CD4-positive, CD25-positive, alpha-beta regulatory T cell (primary cell): ENCODE results near the gene SERPINA5. TPM values are rescaled to one million over a fixed set of nuclear protein-coding genes. Genes with fewer than 3 reads are reported as not detected.

Experiments used
- ATAC-seq, 2 donors: fragments of 150-1000 bp; cut with Tn5 transposase; one replicate each; pipeline ENCODE4 v1.10.0; 2021; ENCODE audit warnings: low read depth in 2 of 2, moderate number of reproducible peaks in 2 of 2, moderate library complexity in 1 of 2
- DNase-seq, 3 donors: peaks; one replicate each; pipeline versions ENCODE4 v3.0.0 to v3.0.0-alpha.2; 2012 to 2022; ENCODE audit warnings: mixed read lengths in 1 of 3
- H3K27ac ChIP-seq: one replicate; pipeline ENCODE4 v1.7.0; 2013; ENCODE audit warnings: mild to moderate bottlenecking, low read length; ENCODE audit not compliant: insufficient read depth, poor library complexity, severe bottlenecking
- H3K27me3 ChIP-seq: one replicate; pipeline ENCODE4 v1.7.0; 2013; ENCODE audit warnings: low read length; ENCODE audit not compliant: control insufficient read depth, insufficient read depth
- H3K36me3 ChIP-seq: one replicate; pipeline ENCODE4 v1.7.0; 2013; ENCODE audit warnings: mild to moderate bottlenecking, low read length, moderate library complexity; ENCODE audit not compliant: control insufficient read depth, insufficient read depth
- H3K4me1 ChIP-seq: 2 replicates; pipeline ENCODE4 v1.7.0; 2013; ENCODE audit warnings: mild to moderate bottlenecking, low read length; ENCODE audit not compliant: insufficient read depth, control insufficient read depth, poor library complexity, severe bottlenecking
- H3K4me3 ChIP-seq: one replicate; pipeline ENCODE4 v1.7.0; 2013; ENCODE audit warnings: low read depth, mild to moderate bottlenecking, low read length, moderate library complexity
- H3K9me3 ChIP-seq, 2 experiments: 1 replicate in 1 of 2; 2 replicates in 1 of 2; pipeline ENCODE4 v1.7.0; 2013; ENCODE audit warnings: low read length in 2 of 2, mild to moderate bottlenecking in 1 of 2, moderate library complexity in 1 of 2; ENCODE audit not compliant: control insufficient read depth in 2 of 2
- H3K27ac Mint-ChIP-seq, 3 donors: one replicate each; pipeline ENCODE4 v1.8.0; 2020 to 2022; ENCODE audit warnings: mild to moderate bottlenecking in 3 of 3, mixed read lengths in 3 of 3, moderate library complexity in 2 of 3
- H3K27me3 Mint-ChIP-seq: one replicate; pipeline ENCODE4 v1.8.0; 2022; ENCODE audit warnings: mild to moderate bottlenecking, mixed read lengths
- H3K36me3 Mint-ChIP-seq: one replicate; pipeline ENCODE4 v1.8.0; 2020; ENCODE audit warnings: mixed read lengths
- H3K4me1 Mint-ChIP-seq, 4 donors: one replicate each; pipeline ENCODE4 v1.8.0; 2020 to 2022; ENCODE audit warnings: mixed read lengths in 4 of 4, mild to moderate bottlenecking in 1 of 4
- H3K4me3 Mint-ChIP-seq, 4 donors: one replicate each; pipeline ENCODE4 v1.8.0; 2020 to 2022; ENCODE audit warnings: mild to moderate bottlenecking in 4 of 4, mixed read lengths in 4 of 4, moderate library complexity in 3 of 4
- H3K9me3 Mint-ChIP-seq, 7 donors: one replicate each; pipeline ENCODE4 v1.8.0; 2020 to 2022; ENCODE audit warnings: mixed read lengths in 7 of 7, mild to moderate bottlenecking in 3 of 7, moderate library complexity in 2 of 7
- polyA plus RNA-seq, 4 donors: library from polyadenylated mRNA; unstranded; fragments of 300-500 nt; fragmentation: Illumina TruSeq; gene quantifications; one replicate each; pipeline ENCODE4 v1.2.3, GENCODE V29; 2021
- total RNA-seq: library from RNA; stranded (reverse); gene quantifications from one replicate; pipeline ENCODE4 v1.2.3, GENCODE V29; 2022

SERPINA5 gene
- total and polyA plus RNA-seq, 5 donors from 2014 or later: not detected

- Mint-ChIP-seq H3K36me3 (no peaks in the 10 kb centered on the region), H3K27me3 (no peaks in the 10 kb centered on the region), H3K4me3 (no peak overlapping the region), H3K4me1 (no peaks in the 10 kb centered on the region), H3K9me3 (peaks cover 0 to 6% (median 0%) of the 10 kb centered on the region in 7 donors), H3K27ac (no peak overlapping the region)
- DNase-seq (no peak), ATAC-seq (no peak)
- no peaks in the 10 kb centered on the region for H3K4me1 ChIP-seq
- no peaks in the 10 kb centered on the region for H3K36me3 ChIP-seq
- H3K27ac ChIP-seq: no peak overlapping the region
- no peak overlapping the region for H3K4me3 ChIP-seq
- no peaks in the 10 kb centered on the region for H3K27me3 ChIP-seq
- no peaks in the 10 kb centered on the region for H3K9me3 ChIP-seq
These were observed 43.5 kb downstream of the SERPINA5 start for GRCh38 chr14:94624537-94625352.

GRCh38 chr14:94625353-94625635 is 44.1 kb downstream of the SERPINA5 start:
- ATAC-seq: no peak
- Histone ChIP-seq H3K4me1 (no peaks in the 10 kb centered on the region), H3K36me3 (no peaks in the 10 kb centered on the region), H3K27me3 (no peaks in the 10 kb centered on the region), H3K9me3 (no peaks in the 10 kb centered on the region), H3K27ac (no peak overlapping the region), H3K4me3 (no peak overlapping the region)
- DNase-seq: no peak
- Mint-ChIP-seq H3K36me3 (no peaks in the 10 kb centered on the region), H3K4me1 (no peaks in the 10 kb centered on the region), H3K9me3 (peaks cover 0 to 4% (median 0%) of the 10 kb centered on the region in 7 donors), H3K27me3 (no peaks in the 10 kb centered on the region), H3K27ac (no peak overlapping the region), H3K4me3 (no peak overlapping the region)

- Mint-ChIP-seq H3K36me3 (no peaks in the 10 kb centered on the region), H3K27me3 (no peaks in the 10 kb centered on the region), H3K27ac (no peak overlapping the region), H3K4me1 (no peaks in the 10 kb centered on the region), H3K9me3 (peaks cover 0 to 2% (median 0%) of the 10 kb centered on the region in 7 donors), H3K4me3 (no peak overlapping the region)
- no peak for ATAC-seq
- H3K27ac ChIP-seq: no peak overlapping the region
- no peaks in the 10 kb centered on the region for H3K9me3 ChIP-seq
- no peak for DNase-seq
- H3K4me3 ChIP-seq: no peak overlapping the region
- H3K4me1 ChIP-seq: no peaks in the 10 kb centered on the region
- H3K36me3 ChIP-seq: no peaks in the 10 kb centered on the region
- no peaks in the 10 kb centered on the region for H3K27me3 ChIP-seq
These were observed 47.4 kb downstream of the SERPINA5 start for GRCh38 chr14:94628578-94628977.

GRCh38 chr14:94630396-94630795 is 49.2 kb downstream of the SERPINA5 start:
- Mint-ChIP-seq H3K9me3 (peaks cover 0 to 2% (median 0%) of the 10 kb centered on the region in 7 donors), H3K27ac (no peak overlapping the region), H3K27me3 (no peaks in the 10 kb centered on the region), H3K36me3 (no peaks in the 10 kb centered on the region), H3K4me1 (no peaks in the 10 kb centered on the region), H3K4me3 (no peak overlapping the region)
- no peaks in the 10 kb centered on the region for H3K4me1 ChIP-seq
- no peak overlapping the region for H3K27ac ChIP-seq
- ATAC-seq (no peak), DNase-seq (no peak)
- no peak overlapping the region for H3K4me3 ChIP-seq
- H3K36me3 ChIP-seq: no peaks in the 10 kb centered on the region
- H3K9me3 ChIP-seq: no peaks in the 10 kb centered on the region
- H3K27me3 ChIP-seq: no peaks in the 10 kb centered on the region

GRCh38 chr14:94631050-94631449 is 49.8 kb downstream of the SERPINA5 start:
- Histone ChIP-seq H3K36me3 (no peaks in the 10 kb centered on the region), H3K27me3 (no peaks in the 10 kb centered on the region), H3K27ac (no peak overlapping the region), H3K4me1 (no peaks in the 10 kb centered on the region), H3K4me3 (no peak overlapping the region), H3K9me3 (no peaks in the 10 kb centered on the region)
- ATAC-seq: no peak
- Mint-ChIP-seq H3K27me3 (no peaks in the 10 kb centered on the region), H3K27ac (no peak overlapping the region), H3K36me3 (no peaks in the 10 kb centered on the region), H3K4me1 (no peaks in the 10 kb centered on the region), H3K4me3 (no peak overlapping the region), H3K9me3 (peaks cover 0 to 2% (median 0%) of the 10 kb centered on the region in 7 donors)
- DNase-seq: no peak

- DNase-seq (no peak), ATAC-seq (no peak)
- Histone ChIP-seq H3K4me1 (no peaks in the 10 kb centered on the region), H3K27me3 (no peaks in the 10 kb centered on the region), H3K36me3 (no peaks in the 10 kb centered on the region), H3K9me3 (no peaks in the 10 kb centered on the region), H3K27ac (no peak overlapping the region), H3K4me3 (no peak overlapping the region)
- Mint-ChIP-seq H3K36me3 (no peaks in the 10 kb centered on the region), H3K27ac (no peak overlapping the region), H3K4me3 (no peak overlapping the region), H3K9me3 (peaks cover 0 to 2% (median 0%) of the 10 kb centered on the region in 7 donors), H3K27me3 (no peaks in the 10 kb centered on the region), H3K4me1 (no peaks in the 10 kb centered on the region)
These were observed 50.5 kb downstream of the SERPINA5 start for GRCh38 chr14:94631536-94632304.

- peaks cover 0 to 2% (median 0%) of the 10 kb centered on the region in 7 donors for H3K9me3 Mint-ChIP-seq
- H3K4me1 ChIP-seq: no peaks in the 10 kb centered on the region
- no peaks in the 10 kb centered on the region for H3K27me3 ChIP-seq
- H3K36me3 ChIP-seq: no peaks in the 10 kb centered on the region
- no peak overlapping the region for H3K4me3 Mint-ChIP-seq
- H3K36me3 Mint-ChIP-seq: no peaks in the 10 kb centered on the region
- no peaks in the 10 kb centered on the region for H3K9me3 ChIP-seq
- no peak overlapping the region for H3K27ac ChIP-seq
- ATAC-seq (no peak), DNase-seq (no peak)
- no peaks in the 10 kb centered on the region for H3K4me1 Mint-ChIP-seq
- H3K27ac Mint-ChIP-seq: no peak overlapping the region
- H3K27me3 Mint-ChIP-seq: no peaks in the 10 kb centered on the region
- no peak overlapping the region for H3K4me3 ChIP-seq
These were observed 51.0 kb downstream of the SERPINA5 start for GRCh38 chr14:94632305-94632590.

- Mint-ChIP-seq H3K36me3 (no peaks in the 10 kb centered on the region), H3K4me3 (no peak overlapping the region), H3K27ac (no peak overlapping the region), H3K27me3 (no peaks in the 10 kb centered on the region), H3K4me1 (no peaks in the 10 kb centered on the region), H3K9me3 (no peaks in the 10 kb centered on the region)
- Histone ChIP-seq H3K36me3 (no peaks in the 10 kb centered on the region), H3K4me1 (no peaks in the 10 kb centered on the region), H3K27me3 (no peaks in the 10 kb centered on the region), H3K4me3 (no peak overlapping the region), H3K27ac (no peak overlapping the region), H3K9me3 (no peaks in the 10 kb centered on the region)
- ATAC-seq: no peak
- no peak for DNase-seq
These were observed 51.9 kb downstream of the SERPINA5 start for GRCh38 chr14:94633121-94633520.
